Activated naive CD8-positive, alpha-beta T cell treated with anti-CD3 and anti-CD28 coated beads for 36 hours (primary cell): ENCODE results near the gene CNOT6. TPM values are rescaled to one million over a fixed set of nuclear protein-coding genes. Genes with fewer than 3 reads are reported as not detected.
"Not testable (repeated sequence)": the region's sequence is repeated elsewhere in the genome, so short reads cannot be mapped to it uniquely, and the experiment has no call there.

Source experiments
- DNase-seq: peaks from one replicate; pipeline ENCODE4 v3.0.0; 2021
- H3K27ac Mint-ChIP-seq: one replicate; pipeline ENCODE4 v1.8.0; 2022; ENCODE audit warnings: mild to moderate bottlenecking, moderate library complexity, mixed read lengths
- H3K27me3 Mint-ChIP-seq: one replicate; pipeline ENCODE4 v1.8.0; 2022; ENCODE audit warnings: mild to moderate bottlenecking, mixed read lengths
- H3K36me3 Mint-ChIP-seq: one replicate; pipeline ENCODE4 v1.8.0; 2021; ENCODE audit warnings: mild to moderate bottlenecking, mixed read lengths
- H3K4me1 Mint-ChIP-seq: one replicate; pipeline ENCODE4 v1.8.0; 2021; ENCODE audit warnings: mixed read lengths
- H3K4me3 Mint-ChIP-seq: one replicate; pipeline ENCODE4 v1.8.0; 2022; ENCODE audit warnings: mild to moderate bottlenecking, moderate library complexity, mixed read lengths
- H3K9me3 Mint-ChIP-seq: one replicate; pipeline ENCODE4 v1.8.0; 2022; ENCODE audit warnings: mixed read lengths
- total RNA-seq, 2 experiments: library from RNA; stranded (reverse); gene quantifications; one replicate each; pipeline ENCODE4 v1.2.3, GENCODE V29; 2021

CNOT6 gene
- 10 to 100 TPM; 35.4 to 37.5 TPM for total RNA-seq

- Mint-ChIP-seq H3K36me3 (peaks cover 20% of the 10 kb centered on the region), H3K27me3 (no peaks in the 10 kb centered on the region), H3K27ac (peak within 1 kb of the TSS; percentile 92), H3K4me3 (peak within 1 kb of the TSS; percentile 93), H3K9me3 (peaks cover 3% of the 10 kb centered on the region), H3K4me1 (peaks cover 30% of the 10 kb centered on the region)
- DNase-seq, result peak; percentile 98
Observed at GRCh38 chr5:180494060-180494509, at the start of gene CNOT6. CNOT6 (plus strand) TSS chr5:180494379; CDS start chr5:180529277, 34,898 bp downstream.

- Mint-ChIP-seq H3K4me3 (no peak overlapping the region), H3K27me3 (peaks cover 27% of the 10 kb centered on the region), H3K36me3 (no peaks in the 10 kb centered on the region), H3K27ac (no peak overlapping the region), H3K9me3 (no peaks in the 10 kb centered on the region), H3K4me1 (no peaks in the 10 kb centered on the region)
- no peak for DNase-seq
Observed at GRCh38 chr5:180454752-180455151, 39.4 kb upstream of the CNOT6 start.

GRCh38 chr5:180455872-180456271, 38.3 kb upstream of the CNOT6 start:
- H3K4me3 Mint-ChIP-seq, result no peak overlapping the region
- no peaks in the 10 kb centered on the region for H3K4me1 Mint-ChIP-seq
- DNase-seq, result no peak
- peaks cover 27% of the 10 kb centered on the region for H3K27me3 Mint-ChIP-seq
- H3K9me3 Mint-ChIP-seq, result no peaks in the 10 kb centered on the region
- no peak overlapping the region for H3K27ac Mint-ChIP-seq
- no peaks in the 10 kb centered on the region for H3K36me3 Mint-ChIP-seq

- Mint-ChIP-seq H3K9me3 (no peaks in the 10 kb centered on the region), H3K4me3 (no peak overlapping the region), H3K27me3 (peaks cover 17% of the 10 kb centered on the region), H3K27ac (no peak overlapping the region), H3K36me3 (no peaks in the 10 kb centered on the region), H3K4me1 (no peaks in the 10 kb centered on the region)
- DNase-seq, result no peak
Observed at GRCh38 chr5:180456792-180457191, 37.4 kb upstream of the CNOT6 start.

- H3K9me3 Mint-ChIP-seq, H3K27me3 Mint-ChIP-seq, H3K4me3 Mint-ChIP-seq, DNase-seq, H3K4me1 Mint-ChIP-seq, H3K36me3 Mint-ChIP-seq, H3K27ac Mint-ChIP-seq: not testable (repeated sequence)
Observed at GRCh38 chr5:180458852-180459673, 35.1 kb upstream of the CNOT6 start.

- not testable (repeated sequence) for H3K27me3 Mint-ChIP-seq, H3K27ac Mint-ChIP-seq, H3K4me3 Mint-ChIP-seq, H3K4me1 Mint-ChIP-seq, DNase-seq, H3K9me3 Mint-ChIP-seq, H3K36me3 Mint-ChIP-seq
Observed at GRCh38 chr5:180459674-180460142, 34.5 kb upstream of the CNOT6 start.

GRCh38 chr5:180460834-180461233, 33.3 kb upstream of the CNOT6 start:
- Mint-ChIP-seq H3K27me3 (no peaks in the 10 kb centered on the region), H3K27ac (no peak overlapping the region), H3K4me1 (no peaks in the 10 kb centered on the region), H3K4me3 (no peak overlapping the region), H3K36me3 (no peaks in the 10 kb centered on the region), H3K9me3 (no peaks in the 10 kb centered on the region)
- DNase-seq, result no peak

- Mint-ChIP-seq H3K27me3 (no peaks in the 10 kb centered on the region), H3K4me3 (no peak overlapping the region), H3K4me1 (no peaks in the 10 kb centered on the region), H3K27ac (no peak overlapping the region), H3K36me3 (no peaks in the 10 kb centered on the region), H3K9me3 (no peaks in the 10 kb centered on the region)
- DNase-seq, result no peak
Observed at GRCh38 chr5:180461303-180461702, 32.9 kb upstream of the CNOT6 start.

GRCh38 chr5:180463216-180463900, 30.8 kb upstream of the CNOT6 start:
- DNase-seq, result no peak

GRCh38 chr5:180463916-180464602, 30.1 kb upstream of the CNOT6 start:
- no peak overlapping the region for H3K27ac Mint-ChIP-seq
- no peak for DNase-seq
- H3K4me1 Mint-ChIP-seq, result no peaks in the 10 kb centered on the region
- H3K36me3 Mint-ChIP-seq, result no peaks in the 10 kb centered on the region
- H3K9me3 Mint-ChIP-seq, result no peaks in the 10 kb centered on the region
- H3K4me3 Mint-ChIP-seq, result no peak overlapping the region
- H3K27me3 Mint-ChIP-seq, result no peaks in the 10 kb centered on the region

More at GRCh38 chr5:180463216-180463900, 30.8 kb upstream of the CNOT6 start:
- Mint-ChIP-seq H3K4me3 (no peak overlapping the region), H3K27ac (no peak overlapping the region), H3K4me1 (no peaks in the 10 kb centered on the region), H3K36me3 (no peaks in the 10 kb centered on the region), H3K27me3 (no peaks in the 10 kb centered on the region), H3K9me3 (no peaks in the 10 kb centered on the region)

GRCh38 chr5:180464603-180464970, 29.6 kb upstream of the CNOT6 start:
- no peak overlapping the region for H3K4me3 Mint-ChIP-seq
- H3K4me1 Mint-ChIP-seq, result no peaks in the 10 kb centered on the region
- DNase-seq, result no peak
- no peaks in the 10 kb centered on the region for H3K36me3 Mint-ChIP-seq
- no peaks in the 10 kb centered on the region for H3K9me3 Mint-ChIP-seq
- no peaks in the 10 kb centered on the region for H3K27me3 Mint-ChIP-seq
- no peak overlapping the region for H3K27ac Mint-ChIP-seq

- not testable (repeated sequence) for H3K4me3 Mint-ChIP-seq, H3K36me3 Mint-ChIP-seq, H3K9me3 Mint-ChIP-seq, H3K27me3 Mint-ChIP-seq, DNase-seq, H3K4me1 Mint-ChIP-seq, H3K27ac Mint-ChIP-seq
Observed at GRCh38 chr5:180465052-180465451, 29.1 kb upstream of the CNOT6 start.

GRCh38 chr5:180466316-180466715, 27.9 kb upstream of the CNOT6 start:
- Mint-ChIP-seq H3K27ac (no peak overlapping the region), H3K27me3 (peaks cover 6% of the 10 kb centered on the region), H3K36me3 (no peaks in the 10 kb centered on the region), H3K9me3 (no peaks in the 10 kb centered on the region), H3K4me1 (peaks cover 3% of the 10 kb centered on the region), H3K4me3 (no peak overlapping the region)
- no peak for DNase-seq

- Mint-ChIP-seq H3K27ac (no peak overlapping the region), H3K9me3 (no peaks in the 10 kb centered on the region), H3K4me3 (no peak overlapping the region), H3K36me3 (no peaks in the 10 kb centered on the region), H3K4me1 (peaks cover 3% of the 10 kb centered on the region), H3K27me3 (peaks cover 8% of the 10 kb centered on the region)
- DNase-seq, result no peak
Observed at GRCh38 chr5:180467028-180467975, 26.9 kb upstream of the CNOT6 start.
